ENCODE results near the gene RIPOR3. TPM values are rescaled to one million over a fixed set of nuclear protein-coding genes. Genes with fewer than 3 reads are reported as not detected.
"Not testable (repeated sequence)": the region's sequence is repeated elsewhere in the genome, so short reads cannot be mapped to it uniquely, and the experiment has no call there.

The RIPOR3 gene
- polyA plus RNA-seq, 2 of the 4 experiments (the other 2 are of a cell fraction): 0.03 to 0.06 TPM

- TF ChIP-seq ZNF302 (CRISPR knock-in tag; IDR thresholded peaks at IDR 0.05) (no peak), RAD21 (conservative IDR thresholded peaks at IDR 0.05 in 1 of 2, IDR thresholded peaks at IDR 0.05 in 1 of 2) (no peak), HOXA7 (CRISPR knock-in tag; IDR thresholded peaks at IDR 0.05) (no peak), CHD4 (IDR thresholded peaks at IDR 0.05; ENCODE audit: borderline replicate concordance) (no peak)
Measured at GRCh38 chr20:50678169-50678898, 13.0 kb downstream of the RIPOR3 start (continued).

- H3K4me3 ChIP-seq: no peak overlapping the region
- ChIA-PET CTCF (interaction anchor here (1.2 to 1.4 kb wide), 3 partner anchors 12 to 41 kb away, joined by 3 to 5 read pairs (median 3); no protein-coding TSS in a partner anchor), POLR2A (no interaction called here)
- no peaks in the 10 kb centered on the region for H3K9me3 ChIP-seq
- DNase-seq (ENCODE audit: low read depth in 1 of 2, low spot score in 1 of 2): no peak
- ATAC-seq: no peak
- peak overlapping the region in 1 of 2 experiments; percentile 18; a peak in 1 of 6 replicates for H3K27ac ChIP-seq
- no peak for FAIRE-seq
- 92% methylated on average over 4 of the region's 4 CpGs for WGBS (ENCODE audit: missing lambda C conversion rate)
- peaks cover 36% of the 10 kb centered on the region for H3K4me1 ChIP-seq
- TF ChIP-seq MAX (IDR thresholded peaks at IDR 0.05) (no peak), HOXB5 (CRISPR knock-in tag; IDR thresholded peaks at IDR 0.05) (no peak), GATA3 (IDR thresholded peaks at IDR 0.05; ENCODE audit: borderline replicate concordance) (no peak), USF2 (IDR thresholded peaks at IDR 0.05) (no peak), PHF8 (IDR thresholded peaks at IDR 0.05; ENCODE audit: borderline replicate concordance, low read depth) (no peak), CHD4 (IDR thresholded peaks at IDR 0.05; ENCODE audit: borderline replicate concordance) (no peak), TP53 (CRISPR knock-in tag; IDR thresholded peaks at IDR 0.05) (no peak), CHD2 (IDR thresholded peaks at IDR 0.05; ENCODE audit: low read length, partially characterized antibody) (no peak), ESRRA (IDR thresholded peaks at IDR 0.05; ENCODE audit: borderline replicate concordance, low read length) (no peak), RNF2 (IDR thresholded peaks at IDR 0.05; ENCODE audit: borderline replicate concordance, low read depth) (no peak), NR3C1 (IDR thresholded peaks at IDR 0.05) (no peak), EP300 (IDR thresholded peaks at IDR 0.05) (no peak), EHMT2 (IDR thresholded peaks at IDR 0.05; ENCODE audit: low read depth) (no peak), HMGXB4 (CRISPR knock-in tag; IDR thresholded peaks at IDR 0.05; ENCODE audit: borderline replicate concordance) (no peak), HES2 (IDR thresholded peaks at IDR 0.05) (no peak)
- no peak overlapping the region for H3K4me2 ChIP-seq
Measured at GRCh38 chr20:50676858-50677257, 14.5 kb downstream of the RIPOR3 start.

GRCh38 chr20:50676377-50676731, 15.0 kb downstream of the RIPOR3 start:
- 82% methylated on average over 3 of the region's 3 CpGs for WGBS (ENCODE audit: missing lambda C conversion rate)
- H3K9me3 ChIP-seq; H3K4me3 ChIP-seq; FAIRE-seq; POLR2A ChIA-PET; H3K4me2 ChIP-seq; ATAC-seq; DNase-seq (ENCODE audit: low read depth in 1 of 2, low spot score in 1 of 2): not testable (repeated sequence)
- Histone ChIP-seq H3K27ac (peak overlapping the region in 1 of 2 experiments; percentile 24; a peak in 2 of 6 replicates), H3K4me1 (peaks cover 36% of the 10 kb centered on the region)
- CTCF ChIA-PET: interaction anchor here (0.5 to 1.6 kb wide), 7 partner anchors 12 to 111 kb away, joined by 3 to 5 read pairs (median 3); no protein-coding TSS in a partner anchor
